A549 (cell line): ENCODE data around the gene IGFBP5.

Source experiments
- CEBPB ChIP-seq, 2 experiments: fragments of >200 bp in 1 of 2; sonication (Bioruptor Twin) in 1 of 2; formaldehyde crosslinking in 1 of 2; IDR thresholded peaks; 2 replicates each; pipeline ENCODE4 v1.6.1; 2012 to 2016
- EP300 ChIP-seq, 2 experiments: fragments of >200 bp; sonication (Bioruptor Twin); formaldehyde crosslinking; IDR thresholded peaks; 2 replicates in 1 of 2; 3 replicates in 1 of 2; pipeline ENCODE4 v1.6.1; 2016 to 2017
- PHF8 ChIP-seq: fragments of 200-600 bp; sonication (generic); IDR thresholded peaks from 2 replicates; pipeline ENCODE4 v1.6.1; 2016; ENCODE audit warnings: low read depth, mild to moderate bottlenecking, antibody characterized with exemption, moderate library complexity, borderline replicate concordance
- POLR2A ChIP-seq: IDR thresholded peaks from 2 replicates; pipeline ENCODE4 v1.6.1; 2012; ENCODE audit warnings: mild to moderate bottlenecking, low read length
- TF ChIP-seq, protein P1 (sequence below): IDR thresholded peaks from 2 replicates; pipeline ENCODE4 v1.6.1; 2012; ENCODE audit warnings: low read depth, borderline replicate concordance

DNA sequence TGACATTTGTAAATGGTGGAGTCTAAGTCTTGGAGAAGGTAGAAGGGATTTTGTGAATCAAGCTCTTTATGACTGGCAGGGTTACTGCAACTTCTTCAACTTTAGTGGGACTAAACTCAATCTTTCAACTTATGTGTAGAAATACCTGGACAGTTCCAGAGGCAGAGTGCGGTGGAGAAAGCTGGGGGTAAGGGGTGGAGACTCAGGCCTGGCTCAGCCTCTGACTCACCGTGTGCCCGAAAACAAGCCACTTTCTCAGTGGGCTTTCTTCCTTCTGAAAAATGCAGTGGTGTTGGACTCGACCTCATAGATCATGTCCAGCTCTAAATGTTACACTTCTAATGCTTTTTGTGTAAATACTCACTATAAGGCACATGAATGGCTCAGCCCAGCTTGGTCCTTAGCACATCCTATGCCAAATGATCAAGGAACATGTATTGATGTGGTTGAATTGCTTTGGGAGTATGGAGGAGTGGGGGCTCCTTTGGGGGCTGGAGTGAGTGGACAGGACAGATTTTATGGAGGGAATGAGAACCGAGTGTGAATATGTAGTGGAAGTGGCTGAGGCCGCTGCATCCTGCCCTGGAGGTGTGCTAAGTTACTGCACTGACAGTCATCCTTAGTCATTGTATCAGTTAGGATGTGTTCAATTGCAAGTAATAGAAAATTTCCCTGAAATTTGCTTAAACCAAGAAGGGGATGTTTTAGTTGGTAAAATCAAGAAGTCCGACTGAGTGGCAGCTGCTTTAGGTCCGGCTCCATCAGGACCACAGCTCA is 32.2 kb upstream of the IGFBP5 start:
- no peak for TF ChIP-seq CEBPB (IDR thresholded peaks at IDR 0.05)
- TF ChIP-seq EP300 (IDR thresholded peaks at IDR 0.05): no peak
- TF ChIP-seq PHF8: no peak
- no peak for TF ChIP-seq POLR2A
- TF ChIP-seq, protein P1, sequence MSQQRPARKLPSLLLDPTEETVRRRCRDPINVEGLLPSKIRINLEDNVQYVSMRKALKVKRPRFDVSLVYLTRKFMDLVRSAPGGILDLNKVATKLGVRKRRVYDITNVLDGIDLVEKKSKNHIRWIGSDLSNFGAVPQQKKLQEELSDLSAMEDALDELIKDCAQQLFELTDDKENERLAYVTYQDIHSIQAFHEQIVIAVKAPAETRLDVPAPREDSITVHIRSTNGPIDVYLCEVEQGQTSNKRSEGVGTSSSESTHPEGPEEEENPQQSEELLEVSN: no peak
